ENCODE measurements around the gene SYCP3.
"Not testable (repeated sequence)": the region's sequence is repeated elsewhere in the genome, so short reads cannot be mapped to it uniquely, and the experiment has no call there.

The SYCP3 gene

DNA sequence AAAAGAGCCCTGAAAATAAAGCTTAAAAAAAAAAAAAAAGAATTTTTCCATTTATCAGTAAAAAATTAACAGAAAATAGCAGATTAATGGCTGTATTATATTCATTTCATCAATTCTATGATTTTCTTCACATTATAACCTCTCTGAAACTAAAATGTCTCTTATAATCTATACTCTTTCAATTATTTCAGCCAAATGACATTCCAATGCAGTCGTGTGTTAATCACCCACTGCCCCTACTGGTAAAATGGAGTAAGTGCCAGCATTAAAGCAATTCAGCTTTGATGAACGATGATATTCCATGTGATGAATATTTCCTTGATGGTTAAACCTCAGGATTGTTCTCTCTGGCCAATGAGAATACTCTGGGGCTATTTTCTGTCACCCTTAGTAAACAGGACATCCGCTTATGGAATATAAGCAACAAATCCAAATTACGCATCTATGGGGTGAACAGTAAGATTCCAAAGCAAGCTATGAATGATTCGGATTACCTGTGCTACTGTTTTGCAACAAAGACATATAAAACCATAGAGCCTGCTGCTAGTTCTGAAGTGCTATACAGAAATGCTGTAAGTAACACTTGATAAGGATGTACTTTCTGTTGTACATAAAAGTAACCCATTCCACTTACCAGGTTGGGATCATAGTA is 20.3 kb upstream of the SYCP3 start:
- no peak for DNase-seq

DNA sequence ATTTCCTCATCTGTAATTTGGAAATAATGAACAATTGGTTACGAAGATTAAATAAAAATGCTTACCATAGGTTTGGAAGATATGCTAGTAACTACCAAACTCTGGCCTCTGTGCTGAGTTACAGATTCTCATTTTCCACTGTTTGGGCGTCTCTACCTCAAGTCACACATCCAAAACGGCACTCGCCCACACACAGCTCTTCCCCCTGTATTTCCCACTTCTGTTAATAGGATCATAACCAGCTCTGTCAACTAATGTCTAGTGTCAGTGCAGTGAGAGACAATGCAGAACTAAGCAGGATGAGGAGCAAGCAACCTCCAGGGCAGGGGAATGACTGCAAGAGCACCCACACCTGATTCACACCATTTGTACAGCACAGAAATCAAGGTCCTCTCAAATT is 10.9 kb upstream of the SYCP3 start:
- DNase-seq, result no peak

DNA sequence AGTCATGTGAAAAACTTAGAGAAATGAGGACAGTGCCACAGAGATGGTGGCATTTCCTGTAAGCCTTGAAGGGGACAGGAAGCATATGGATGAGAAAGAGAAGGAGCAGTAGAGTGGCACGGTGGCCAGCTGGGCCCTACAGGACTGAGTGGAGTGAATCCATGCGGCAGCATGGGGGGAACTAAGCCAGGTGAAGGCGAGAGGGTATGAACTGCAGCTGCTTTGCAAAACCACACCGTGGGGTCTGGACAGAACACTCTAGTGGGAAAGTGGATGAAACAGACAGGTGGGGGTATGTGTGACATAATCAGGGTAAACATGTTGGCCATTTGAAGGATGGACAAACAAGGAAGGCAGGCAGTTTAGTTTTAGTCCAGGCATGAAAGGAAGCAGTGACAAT is 10.4 kb upstream of the SYCP3 start:
- no peak for DNase-seq

DNA sequence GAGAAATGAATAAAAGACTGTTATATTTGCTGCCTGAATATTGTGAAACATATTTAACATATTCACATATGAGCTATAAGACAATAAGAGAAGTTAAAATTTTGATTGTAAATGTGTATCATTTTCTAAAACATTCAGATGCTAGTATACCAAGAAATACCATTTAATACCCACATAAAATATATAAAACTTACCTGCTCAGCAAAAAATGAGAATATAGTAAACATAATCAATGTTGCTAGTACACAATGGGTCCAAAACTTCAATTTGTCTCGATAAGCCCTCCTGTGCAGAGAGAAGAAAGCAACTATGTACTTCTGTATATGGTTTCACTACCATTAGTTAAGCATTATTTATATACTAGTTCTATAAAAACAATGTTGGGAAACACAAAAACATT is 9.6 kb upstream of the SYCP3 start:
- DNase-seq, result no peak

DNA sequence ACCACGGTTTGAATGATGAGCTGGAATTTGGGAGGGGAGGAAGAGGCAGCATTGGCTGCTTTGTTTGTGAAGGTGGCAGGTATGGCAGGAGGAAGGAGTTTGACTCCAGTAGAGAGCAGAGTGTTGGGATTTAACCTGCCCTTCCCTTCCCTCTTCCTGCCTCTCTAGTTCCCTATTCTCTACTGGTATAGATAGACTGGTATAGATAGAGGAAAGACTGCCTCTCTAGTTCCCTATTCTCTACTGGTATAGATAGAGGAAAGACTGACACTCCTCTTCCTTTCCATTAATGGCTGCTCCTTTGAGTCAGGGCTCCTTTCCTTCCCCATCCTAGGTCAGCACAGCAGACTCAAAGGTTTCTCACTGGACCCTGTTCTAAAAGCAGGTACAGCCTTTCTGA is 8.4 kb upstream of the SYCP3 start:
- no peak for DNase-seq

DNA sequence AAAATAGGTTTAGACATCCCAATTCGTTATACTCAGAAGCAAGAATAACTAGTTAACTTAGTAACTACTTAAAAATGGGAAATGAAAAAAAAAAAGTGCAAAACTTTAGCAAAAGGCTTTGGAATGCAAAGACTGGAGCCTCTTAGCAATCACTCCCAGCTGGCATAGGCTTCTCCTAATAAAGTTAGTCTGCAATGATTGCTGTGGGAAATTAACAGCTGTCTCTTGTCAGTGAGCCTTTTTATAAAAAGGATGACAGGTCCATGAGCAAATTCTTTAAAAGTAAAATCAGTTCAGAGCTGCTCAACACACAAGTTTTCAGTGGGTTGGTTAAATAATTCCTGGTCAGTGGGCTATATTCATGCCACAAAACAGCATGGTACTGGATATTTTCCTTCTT is 7.4 kb upstream of the SYCP3 start:
- DNase-seq, result no peak

DNA sequence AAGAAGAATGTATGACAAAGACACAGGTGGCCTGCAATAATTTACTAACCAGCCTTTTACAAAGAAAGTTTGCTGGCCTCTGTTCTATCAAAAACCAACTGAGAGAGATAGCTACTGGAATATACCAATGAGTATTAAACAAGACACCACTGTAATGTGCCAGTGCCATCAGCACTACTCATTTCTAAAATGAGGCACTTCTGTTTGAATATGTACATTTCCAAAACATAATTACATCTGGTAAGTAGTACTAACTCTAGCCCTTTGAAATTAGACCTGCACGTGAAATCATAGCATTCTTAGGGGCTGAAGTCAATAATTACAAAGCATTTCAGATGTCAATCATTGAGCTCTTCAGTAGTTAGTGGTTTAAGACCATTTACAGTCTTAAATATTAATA is 6.9 kb upstream of the SYCP3 start:
- no peak for DNase-seq

DNA sequence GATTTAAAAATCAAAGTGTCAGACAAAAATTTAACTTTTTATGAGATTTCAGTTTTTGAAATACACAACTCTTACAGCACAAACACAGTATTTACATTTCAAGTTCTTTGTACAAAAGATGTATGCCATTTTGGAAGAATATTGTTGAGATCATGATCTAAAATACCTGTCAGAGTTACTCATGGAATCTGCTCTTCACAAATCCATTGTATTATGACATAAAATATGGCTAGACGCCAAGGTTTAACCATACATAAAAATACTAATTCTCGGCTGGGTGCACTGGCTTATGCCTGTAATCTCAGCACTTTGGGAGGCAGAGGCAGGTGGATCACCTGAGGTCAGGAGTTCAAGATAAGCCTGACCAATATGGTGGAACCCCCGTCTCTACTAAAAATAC is 6.2 kb upstream of the SYCP3 start:
- DNase-seq, result no peak

DNA sequence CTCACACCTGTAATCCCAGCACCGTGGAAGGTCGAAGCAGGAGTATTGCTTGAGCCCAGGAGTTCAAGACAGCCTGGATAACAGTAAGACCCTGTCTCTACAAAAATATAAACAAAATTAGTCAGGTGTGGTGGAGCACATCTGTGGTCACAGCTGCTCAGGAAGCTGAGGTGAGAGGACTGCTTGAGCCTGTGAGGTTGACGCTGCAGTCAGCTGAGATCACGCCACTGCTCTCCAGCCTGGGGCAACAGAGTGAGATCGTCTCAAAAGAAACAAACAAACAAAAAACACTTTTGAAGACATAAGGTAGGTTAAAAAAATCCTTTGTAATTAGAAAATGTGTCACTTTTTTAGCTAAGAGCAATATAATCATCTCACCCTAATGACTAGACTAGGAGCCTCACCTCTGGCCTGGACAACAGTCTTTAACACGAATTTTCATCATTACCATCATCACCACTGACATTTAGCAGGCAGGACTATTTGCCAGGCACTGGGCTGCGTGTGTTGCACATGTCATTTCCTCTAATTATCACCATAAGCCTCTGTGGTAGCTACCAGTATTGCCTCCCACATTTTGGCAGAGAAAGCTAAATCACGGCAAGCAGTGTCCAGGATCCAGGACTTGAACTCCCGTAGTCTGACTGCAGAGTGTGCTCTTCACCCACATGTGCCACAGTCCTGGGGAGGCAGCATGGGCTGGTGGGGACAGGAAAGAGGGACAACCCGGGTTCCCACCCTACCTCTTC is 4.6 kb upstream of the SYCP3 start:
- DNase-seq, result no peak

DNA sequence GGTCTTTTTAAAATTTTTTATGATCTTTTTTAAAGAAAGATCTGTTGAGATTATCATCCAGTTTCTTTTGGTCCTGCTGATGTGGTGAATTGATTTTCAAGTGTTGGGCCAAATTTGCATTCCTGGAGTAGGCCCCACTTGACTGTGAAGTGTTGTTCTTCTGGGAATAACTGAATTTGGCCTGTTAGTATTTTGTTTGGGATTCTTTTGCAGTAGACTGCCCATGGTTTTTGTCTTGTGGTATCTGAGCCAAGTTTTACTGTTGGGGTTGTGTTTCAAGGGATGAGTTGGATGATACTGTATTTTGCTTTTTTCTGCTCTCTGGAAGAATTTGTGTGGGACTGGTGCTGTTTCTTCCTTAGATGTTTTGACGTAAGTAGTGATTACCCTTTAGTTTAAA is 4.0 kb upstream of the SYCP3 start:
- no peak for DNase-seq

DNA sequence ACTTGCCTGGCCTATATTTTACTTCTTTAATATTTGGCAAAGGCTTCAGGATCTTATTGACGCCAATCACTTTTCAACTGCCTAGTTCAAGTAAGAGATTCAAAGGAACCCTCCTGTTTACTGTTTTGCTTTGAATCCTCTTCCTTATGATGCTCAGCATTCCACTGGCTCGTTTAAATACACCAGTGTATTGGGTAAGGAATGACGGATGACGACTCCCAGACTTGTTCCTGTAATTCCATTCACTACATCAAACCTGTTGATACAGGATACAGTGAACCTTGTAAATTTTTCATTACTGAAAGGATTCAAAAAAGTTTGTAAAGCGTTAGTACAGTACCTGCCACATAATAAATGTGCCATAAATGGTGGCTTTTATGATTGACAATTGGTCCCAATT is 1.7 kb upstream of the SYCP3 start:
- no peak for DNase-seq

DNA sequence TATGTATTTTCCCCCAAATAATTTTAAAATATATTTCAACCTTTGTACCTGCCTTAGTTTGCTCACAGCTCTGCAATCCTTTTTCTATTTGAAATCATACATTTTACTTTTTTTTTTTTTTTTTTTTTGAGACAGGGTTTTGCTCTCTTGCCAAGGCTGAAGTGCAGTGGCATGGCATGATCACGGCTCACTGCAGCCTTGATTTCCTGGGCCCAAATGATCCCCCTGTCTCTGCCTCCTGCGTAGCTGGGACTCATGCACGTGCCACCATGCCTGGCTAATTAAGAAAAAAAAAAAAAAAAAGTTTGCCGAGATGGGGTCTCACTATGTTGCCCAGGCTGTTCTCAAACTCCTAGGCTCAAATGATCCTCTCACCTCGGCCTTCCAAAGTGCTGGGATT is 1.3 kb upstream of the SYCP3 start:
- no peak for DNase-seq

DNA sequence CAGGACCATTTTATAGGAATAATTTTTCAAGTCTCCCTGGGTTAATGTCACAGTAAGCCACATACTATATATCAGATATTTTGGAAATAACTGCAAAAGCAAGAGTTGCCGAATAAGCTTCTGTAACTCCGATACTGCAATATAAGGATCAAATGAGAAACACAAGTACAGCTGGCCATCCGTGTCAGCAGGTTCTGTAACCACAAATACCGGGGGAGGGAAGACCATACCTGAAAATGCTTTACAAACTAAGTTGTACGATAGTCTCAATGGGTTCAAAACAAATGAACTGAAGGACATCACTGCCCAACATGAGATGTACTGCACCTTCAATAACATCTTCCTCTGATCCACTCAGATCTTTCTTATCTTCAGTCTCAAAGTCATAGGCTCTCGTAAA is 1.8 kb downstream of the SYCP3 start:
- DNase-seq, result no peak

DNA sequence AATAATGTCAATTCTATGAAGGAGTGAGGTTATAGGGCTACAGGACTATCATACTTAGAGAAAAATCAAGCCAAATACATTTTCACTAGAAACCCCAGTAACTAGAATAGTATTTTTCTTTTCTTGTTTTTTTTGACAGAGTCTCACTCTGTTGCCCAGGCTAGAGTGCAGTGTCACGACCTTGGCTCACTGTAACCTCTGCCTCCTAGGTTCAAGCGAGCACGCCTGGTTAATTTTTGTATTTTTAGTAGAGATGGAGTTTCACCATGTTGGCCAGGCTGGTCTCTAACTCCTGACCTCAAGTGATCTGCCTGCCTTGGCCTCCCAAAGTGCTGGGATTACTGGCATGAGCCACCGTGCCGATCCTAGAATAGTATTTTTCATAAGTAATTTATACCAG is 4.8 kb downstream of the SYCP3 start:
- not testable (repeated sequence) for DNase-seq

DNA sequence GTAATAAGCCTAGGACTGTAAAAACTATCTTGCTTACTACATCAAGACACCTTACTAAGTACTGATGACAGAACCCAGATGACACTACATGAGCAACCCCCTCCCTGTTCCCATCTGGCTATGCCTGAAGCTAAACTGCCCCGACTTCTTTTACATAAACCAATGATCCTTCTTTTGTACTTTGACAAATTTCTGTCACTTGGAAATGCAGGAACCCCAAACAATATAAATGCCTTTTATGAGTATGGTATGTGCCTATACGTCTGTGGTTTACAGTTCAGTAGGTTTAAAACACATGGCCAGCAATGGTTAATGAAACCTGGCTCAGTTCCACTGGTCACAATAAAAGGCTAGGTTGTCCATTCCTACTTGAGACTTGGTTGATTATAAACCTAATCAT is 6.1 kb downstream of the SYCP3 start:
- DNase-seq, result no peak

DNA sequence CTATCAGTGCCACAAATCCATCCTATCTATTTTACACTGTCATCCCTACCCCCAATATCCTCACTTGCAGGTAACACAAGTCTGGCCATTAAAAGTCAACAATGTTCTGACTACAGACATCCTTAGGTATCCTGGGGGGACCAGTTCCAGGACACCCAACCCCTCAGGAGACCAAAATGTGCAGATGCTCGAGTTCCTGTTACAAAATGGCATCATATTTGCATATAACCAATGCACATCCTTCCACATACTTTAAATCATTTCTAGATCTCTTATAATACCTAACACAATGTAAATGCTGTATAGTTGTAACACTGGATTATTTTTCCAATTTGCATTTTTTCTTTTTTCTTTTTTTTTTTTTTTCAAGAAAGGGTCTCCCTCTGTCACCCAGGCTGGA is 6.9 kb downstream of the SYCP3 start:
- DNase-seq, result no peak

DNA sequence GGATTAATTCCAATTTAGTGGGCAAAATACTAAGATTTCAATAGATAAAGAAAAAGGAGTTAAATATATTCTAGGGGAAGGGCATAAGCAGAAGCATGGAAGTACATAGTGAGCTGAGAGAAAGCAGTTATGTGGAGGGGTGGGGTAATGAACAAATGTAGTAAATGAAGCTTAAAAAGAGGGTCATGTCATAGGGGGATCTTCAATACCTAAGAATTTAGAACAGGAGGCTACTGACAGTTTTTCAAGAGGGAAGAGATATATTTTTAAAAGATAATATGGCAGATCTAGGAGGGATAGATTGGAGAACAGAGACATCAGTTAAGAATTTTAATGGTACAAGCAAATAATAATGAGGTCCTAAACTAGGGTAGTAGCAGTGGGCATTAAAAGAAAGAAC is 9.4 kb downstream of the SYCP3 start:
- DNase-seq, result no peak

DNA sequence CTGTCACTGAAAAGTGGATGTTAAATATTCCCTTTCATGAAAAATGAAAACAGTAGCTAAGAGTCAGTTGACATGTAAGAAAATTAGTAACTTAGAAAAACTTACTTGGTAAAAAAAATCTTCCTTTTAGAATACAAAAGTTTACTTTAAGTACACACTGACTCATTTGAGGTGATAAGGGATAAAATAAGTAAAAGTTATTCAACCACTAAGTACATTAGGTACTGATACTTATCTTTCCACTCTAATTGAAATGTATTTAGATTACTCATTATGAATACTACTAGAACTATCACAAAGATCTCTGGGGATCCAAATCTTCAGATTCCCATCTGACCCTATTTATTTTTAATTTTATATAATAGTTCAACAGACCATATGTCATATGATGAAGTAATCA is 12.2 kb downstream of the SYCP3 start:
- DNase-seq, result no peak

DNA sequence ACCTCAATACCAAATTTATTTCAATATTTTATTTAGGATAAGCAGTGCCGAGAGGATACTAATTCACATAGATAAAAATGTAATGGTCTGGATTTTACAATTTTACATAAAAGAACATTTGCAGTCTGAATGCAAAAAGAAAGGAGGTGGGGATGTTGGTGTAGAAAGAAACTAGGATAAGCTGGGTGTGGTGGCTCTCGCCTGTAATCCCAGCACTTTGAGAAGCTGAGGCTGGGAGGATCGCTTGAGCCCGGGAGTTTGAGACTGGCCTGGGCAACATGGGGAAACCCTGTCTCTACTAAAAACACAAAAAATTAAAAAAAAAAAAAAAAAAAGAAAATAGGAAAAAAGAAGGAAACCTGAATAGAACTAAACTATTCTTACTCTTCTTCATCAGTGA is 16.9 kb downstream of the SYCP3 start:
- DNase-seq, result no peak

DNA sequence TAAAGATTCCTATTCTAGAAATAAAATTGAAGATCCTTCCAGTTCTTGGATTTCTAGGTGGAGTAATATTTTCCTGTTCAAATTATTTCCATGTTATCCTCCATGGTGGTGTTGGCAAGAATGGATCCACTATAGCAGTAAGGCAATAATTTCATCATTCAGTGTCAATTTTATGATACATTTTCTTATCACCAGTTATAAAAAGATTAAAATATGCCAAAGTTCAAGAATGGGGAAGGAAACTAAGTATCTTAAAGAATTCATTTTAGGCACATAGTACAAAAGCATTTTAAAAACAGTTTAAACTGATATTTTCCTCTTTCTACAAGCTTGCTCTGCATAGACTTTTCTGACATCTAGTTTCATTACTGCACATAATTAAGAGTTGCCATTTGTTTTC is 19.1 kb downstream of the SYCP3 start:
- no peak for DNase-seq

DNA sequence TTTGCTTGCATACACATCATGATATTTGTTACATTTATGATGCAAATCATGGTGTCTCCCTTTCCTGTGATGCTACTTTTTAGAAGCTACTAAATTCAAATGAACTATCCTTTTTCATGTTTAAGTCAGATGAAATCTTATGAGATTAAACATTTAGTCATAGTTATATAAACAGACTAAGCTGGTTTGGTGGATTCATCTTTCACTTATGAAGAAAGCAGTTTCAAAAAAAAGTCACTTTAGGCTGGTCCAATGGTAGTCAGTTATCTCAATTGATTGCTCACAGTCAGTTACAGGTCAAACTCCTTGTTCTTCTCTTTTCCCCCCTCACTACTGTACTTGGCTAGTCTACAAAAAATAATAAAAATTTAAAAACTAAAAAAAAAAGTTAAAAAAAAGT is 19.7 kb downstream of the SYCP3 start:
- DNase-seq, result no peak

DNA sequence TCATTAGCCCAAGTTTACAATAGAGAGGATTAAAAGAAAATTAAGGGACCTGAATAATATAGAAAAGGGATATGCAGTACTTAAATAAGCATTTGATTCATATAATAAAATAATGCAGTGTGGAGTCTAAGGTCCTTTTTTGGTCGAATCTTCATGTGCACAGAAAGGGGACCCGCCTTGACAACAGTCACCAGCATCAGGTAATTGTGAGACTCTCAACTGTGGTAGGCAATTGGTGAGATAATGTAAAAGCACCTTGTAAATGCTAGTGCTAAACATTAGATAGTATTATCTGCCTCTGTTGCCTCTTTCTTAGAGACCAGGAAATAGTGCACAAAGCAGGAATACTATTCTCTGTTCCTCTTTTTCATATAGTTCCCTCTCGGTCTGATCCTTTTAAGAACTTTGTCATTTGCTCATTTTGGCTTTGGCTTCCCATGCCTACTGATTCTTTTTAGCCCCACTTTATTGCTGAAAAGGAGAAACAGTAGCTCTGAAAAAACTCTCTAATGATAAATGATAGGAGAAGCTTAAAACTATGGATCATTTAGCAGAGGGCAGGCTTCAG is 24.3 kb downstream of the SYCP3 start:
- no peak for DNase-seq

DNA sequence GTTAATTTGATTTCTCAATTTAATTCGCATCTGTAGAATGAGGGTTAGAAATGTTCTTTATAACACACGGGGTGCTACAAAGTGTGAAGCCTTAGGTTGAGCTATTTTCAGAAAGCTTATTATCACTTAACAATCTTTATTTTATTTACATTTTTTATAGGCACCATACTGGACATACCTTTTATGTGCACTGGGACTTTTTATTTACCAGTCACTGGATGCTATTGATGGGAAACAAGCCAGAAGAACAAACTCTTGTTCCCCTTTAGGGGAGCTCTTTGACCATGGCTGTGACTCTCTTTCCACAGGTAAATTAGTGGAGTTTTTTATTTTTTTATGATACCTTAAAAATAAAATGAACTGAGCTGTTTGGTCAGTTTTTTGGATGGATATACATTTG is 25.3 kb downstream of the SYCP3 start:
- no peak for DNase-seq

DNA sequence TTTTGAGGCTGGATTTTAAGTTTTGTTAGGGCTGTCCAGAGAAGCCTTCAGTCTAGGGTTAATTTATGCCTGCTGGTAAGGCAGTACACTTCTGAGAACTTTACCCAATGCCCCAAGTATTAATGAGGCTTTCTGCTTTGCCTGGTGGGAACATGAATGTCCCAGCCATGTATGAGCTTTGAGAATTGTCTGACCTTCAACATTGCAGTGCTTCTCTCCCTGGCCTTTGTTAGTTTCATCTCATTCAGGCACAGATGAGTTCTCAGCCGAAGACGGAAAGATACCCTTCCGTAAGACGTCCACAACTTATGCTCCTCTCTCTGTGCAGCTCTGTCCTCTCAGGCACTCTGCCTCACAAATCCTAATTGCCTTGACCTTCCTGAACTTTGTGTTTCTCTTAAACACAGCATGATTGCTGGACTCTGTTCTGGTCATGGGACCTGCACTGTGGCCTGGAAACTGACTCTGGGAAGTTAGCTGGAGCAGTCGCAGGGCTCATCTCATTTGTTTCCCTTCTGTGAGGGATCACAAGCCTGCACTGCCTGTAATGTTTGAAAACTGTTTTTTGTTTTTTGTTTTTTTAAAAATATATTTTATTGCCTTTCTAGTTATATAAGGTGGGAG is 26.1 kb downstream of the SYCP3 start:
- DNase-seq, result no peak
